Activated CD4-positive, alpha-beta T cell treated with anti-CD3 and anti-CD28 coated beads, Interleukin-2, amount 10 ng/mL, durations not matched to agents 24 days and 14 days (primary cell): ENCODE results near the gene GNAI3. TPM values are rescaled to one million over a fixed set of nuclear protein-coding genes. Genes with fewer than 3 reads are reported as not detected.

Source experiments
- DNase-seq: peaks from one replicate; pipeline ENCODE4 v3.0.0; 2022
- H3K27ac Mint-ChIP-seq: one replicate; pipeline ENCODE4 v1.8.0; 2022; ENCODE audit warnings: mild to moderate bottlenecking, mixed read lengths
- H3K27me3 Mint-ChIP-seq: one replicate; pipeline ENCODE4 v1.8.0; 2022; ENCODE audit warnings: mixed read lengths
- H3K36me3 Mint-ChIP-seq: one replicate; pipeline ENCODE4 v1.8.0; 2022; ENCODE audit warnings: low read depth, mild to moderate bottlenecking, mixed read lengths
- H3K4me1 Mint-ChIP-seq: one replicate; pipeline ENCODE4 v1.8.0; 2021; ENCODE audit warnings: mixed read lengths
- H3K4me3 Mint-ChIP-seq: one replicate; pipeline ENCODE4 v1.8.0; 2022; ENCODE audit warnings: mild to moderate bottlenecking, moderate library complexity, mixed read lengths
- H3K9me3 Mint-ChIP-seq: one replicate; pipeline ENCODE4 v1.8.0; 2021; ENCODE audit warnings: mixed read lengths
- intact Hi-C: fragments of 100-400 bp; cut with micrococcal nuclease; formaldehyde crosslinking; loops from one replicate; pipeline ENCODE4 v1.15.1; 2023
- total RNA-seq: library from RNA; stranded (reverse); gene quantifications from 2 replicates; pipeline ENCODE4 v1.2.3, GENCODE V29; 2022

GNAI3 gene
- total RNA-seq: 8.7 and 8.8 TPM in 2 replicates

DNA sequence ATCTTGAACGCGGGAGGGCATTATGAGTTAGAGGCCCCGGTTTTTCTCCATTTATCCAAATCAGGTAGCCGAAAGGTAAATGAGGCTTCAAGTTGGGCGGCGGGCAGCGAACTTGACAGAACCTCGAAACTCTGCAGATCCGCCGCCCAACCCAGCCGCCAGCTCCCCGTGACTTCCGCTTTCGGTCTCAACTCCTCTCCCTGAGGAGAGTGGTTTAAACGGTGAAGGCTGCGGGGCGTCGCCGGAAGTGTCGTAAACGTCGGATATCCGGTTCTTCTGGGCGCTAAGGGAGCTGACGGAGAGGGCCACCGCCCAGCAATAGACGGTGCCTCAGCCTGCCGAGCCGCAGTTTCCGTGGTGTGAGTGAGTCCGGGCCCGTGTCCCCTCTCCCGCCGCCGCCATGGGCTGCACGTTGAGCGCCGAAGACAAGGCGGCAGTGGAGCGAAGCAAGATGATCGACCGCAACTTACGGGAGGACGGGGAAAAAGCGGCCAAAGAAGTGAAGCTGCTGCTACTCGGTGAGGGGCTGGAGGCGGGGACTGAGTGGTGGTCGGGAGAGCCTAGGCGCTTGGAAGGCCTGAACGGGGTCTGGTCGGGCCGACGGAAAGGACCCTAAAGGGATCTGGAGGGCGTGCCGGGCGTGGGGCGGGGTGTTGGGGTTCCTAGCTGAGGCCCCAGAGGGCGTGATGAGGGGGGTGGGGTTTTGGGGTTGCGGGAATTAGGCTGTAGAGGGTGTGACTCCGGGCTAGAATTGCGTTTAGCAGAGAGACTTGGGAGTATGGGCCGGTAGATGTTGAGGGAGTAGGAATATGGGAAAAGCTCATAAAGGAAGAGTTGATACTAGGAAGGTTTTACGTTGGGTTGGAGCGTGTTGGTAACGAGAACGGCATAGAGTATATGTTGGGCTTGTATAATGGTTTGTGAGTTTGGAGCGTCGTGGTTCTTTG is at the start of gene GNAI3:
TSS of gene GNAI3 (plus strand) at position 295 of the 947 bp plus-strand sequence. CDS start at position 401, 106 bp downstream.
- Mint-ChIP-seq H3K9me3 (no peaks in the 10 kb centered on the region), H3K4me3 (peak within 1 kb of the TSS; percentile 95), H3K27me3 (no peaks in the 10 kb centered on the region), H3K27ac (peak within 1 kb of the TSS; percentile 96), H3K4me1 (peaks cover 46% of the 10 kb centered on the region), H3K36me3 (peaks cover 10% of the 10 kb centered on the region)
- peak; percentile 99 for DNase-seq
- intact Hi-C loops: loop anchor here (1.0 to 5.0 kb wide), 4 partner anchors 121 to 487 kb away; partner anchors contain the start of genes AHCYL1 and PSMA5

DNA sequence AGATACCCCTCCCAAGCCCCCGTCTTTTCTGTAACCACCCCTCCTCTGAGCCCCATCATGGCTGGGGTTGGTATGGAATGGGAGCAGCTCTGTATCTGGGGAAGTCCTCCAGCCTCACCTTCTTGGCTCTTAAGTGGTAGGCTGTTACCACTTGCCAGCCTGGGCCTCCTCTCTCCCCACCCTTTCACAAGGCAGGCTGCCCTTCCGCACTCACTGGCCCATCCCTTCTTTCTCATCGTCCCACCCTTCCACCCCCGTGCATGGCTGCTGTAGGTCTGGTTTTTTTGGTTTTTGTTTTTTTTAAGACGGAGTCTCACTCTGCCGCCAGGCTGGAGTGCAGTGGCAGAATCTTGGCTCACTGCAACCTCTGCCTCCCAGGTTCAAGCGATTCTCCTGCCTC is 49.3 kb upstream of the GNAI3 start:
- intact Hi-C loops: no loop called here
- no peak for DNase-seq
- Mint-ChIP-seq H3K27ac (no peak overlapping the region), H3K4me1 (peaks cover 72% of the 10 kb centered on the region), H3K27me3 (no peaks in the 10 kb centered on the region), H3K36me3 (peaks cover 35% of the 10 kb centered on the region), H3K4me3 (no peak overlapping the region), H3K9me3 (no peaks in the 10 kb centered on the region)

DNA sequence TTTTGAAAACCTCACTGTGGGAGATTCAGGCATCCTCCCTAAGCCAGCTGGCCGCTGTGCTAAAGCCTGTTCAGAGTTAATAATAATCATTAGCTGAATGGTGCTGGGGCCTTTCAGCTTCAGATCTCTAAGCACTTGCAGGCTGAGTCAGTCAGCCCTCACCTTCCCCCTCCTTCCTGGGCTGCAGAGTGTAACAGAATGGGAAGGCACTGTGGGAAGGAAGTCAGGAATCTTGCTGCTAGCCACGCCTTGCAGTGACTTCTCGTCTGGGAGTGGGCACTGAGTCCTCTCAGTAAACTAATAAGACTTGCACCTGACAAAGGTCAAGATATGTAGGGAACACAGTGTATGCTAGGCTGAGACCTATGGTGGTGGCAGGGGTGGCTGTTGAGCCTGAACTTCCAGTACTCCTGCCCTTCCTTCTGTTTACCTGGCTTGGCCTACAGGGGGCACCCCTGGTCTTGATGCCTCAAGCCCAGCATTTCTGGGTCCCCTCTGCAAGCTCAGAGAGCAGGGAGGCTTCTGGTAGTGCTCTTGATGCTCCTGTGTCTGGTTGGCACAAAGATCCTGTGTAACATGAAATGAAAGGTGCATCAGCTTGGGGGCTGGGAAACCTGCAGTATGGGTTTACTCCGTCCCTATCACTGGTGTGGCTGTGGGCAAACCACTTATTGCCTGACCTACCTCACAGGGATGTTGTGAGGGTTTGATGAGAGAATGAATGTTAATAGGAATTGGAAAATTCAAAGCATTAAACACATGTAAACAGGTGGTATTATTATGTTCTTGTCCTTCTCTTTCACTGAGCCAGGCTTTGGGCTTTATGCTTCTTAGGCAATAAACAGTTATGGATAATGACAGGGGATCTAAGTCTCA is 48.5 kb upstream of the GNAI3 start:
- intact Hi-C loops: loop anchor here (1.0 kb wide), 1 partner anchor 32 kb away; no protein-coding TSS in a partner anchor
- DNase-seq: peak; percentile 87
- Mint-ChIP-seq H3K4me1 (peaks cover 77% of the 10 kb centered on the region), H3K27ac (no peak overlapping the region), H3K36me3 (peaks cover 35% of the 10 kb centered on the region), H3K4me3 (no peak overlapping the region), H3K9me3 (no peaks in the 10 kb centered on the region), H3K27me3 (no peaks in the 10 kb centered on the region)

DNA sequence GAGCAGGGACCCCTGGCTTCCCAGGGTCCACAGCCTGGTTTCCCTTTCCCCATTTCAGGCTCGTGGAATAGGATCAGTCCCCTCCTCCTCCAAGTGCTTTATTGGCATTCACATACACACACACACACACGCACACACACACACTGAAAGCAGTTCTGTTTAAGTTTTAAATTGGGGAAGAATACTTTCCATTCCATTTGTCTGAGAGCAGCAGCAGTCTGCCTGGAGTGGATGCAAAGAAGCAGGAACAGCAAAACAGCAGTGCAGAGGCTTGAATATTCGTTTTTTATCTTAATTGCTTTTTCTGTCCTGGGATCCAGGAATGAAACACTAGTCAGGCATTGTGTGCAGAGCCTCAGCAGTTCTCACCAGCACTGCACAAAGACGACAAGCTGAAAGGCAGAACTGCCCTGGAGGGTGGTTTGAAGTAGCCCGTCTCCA is 47.5 kb upstream of the GNAI3 start:
- Mint-ChIP-seq H3K27me3 (no peaks in the 10 kb centered on the region), H3K27ac (peak overlapping the region; percentile 28), H3K4me3 (peak overlapping the region; percentile 70), H3K4me1 (peaks cover 76% of the 10 kb centered on the region), H3K36me3 (peaks cover 34% of the 10 kb centered on the region), H3K9me3 (no peaks in the 10 kb centered on the region)
- DNase-seq: no peak
- intact Hi-C loops: loop anchor here (1.0 kb wide), 1 partner anchor 31 kb away; no protein-coding TSS in a partner anchor

DNA sequence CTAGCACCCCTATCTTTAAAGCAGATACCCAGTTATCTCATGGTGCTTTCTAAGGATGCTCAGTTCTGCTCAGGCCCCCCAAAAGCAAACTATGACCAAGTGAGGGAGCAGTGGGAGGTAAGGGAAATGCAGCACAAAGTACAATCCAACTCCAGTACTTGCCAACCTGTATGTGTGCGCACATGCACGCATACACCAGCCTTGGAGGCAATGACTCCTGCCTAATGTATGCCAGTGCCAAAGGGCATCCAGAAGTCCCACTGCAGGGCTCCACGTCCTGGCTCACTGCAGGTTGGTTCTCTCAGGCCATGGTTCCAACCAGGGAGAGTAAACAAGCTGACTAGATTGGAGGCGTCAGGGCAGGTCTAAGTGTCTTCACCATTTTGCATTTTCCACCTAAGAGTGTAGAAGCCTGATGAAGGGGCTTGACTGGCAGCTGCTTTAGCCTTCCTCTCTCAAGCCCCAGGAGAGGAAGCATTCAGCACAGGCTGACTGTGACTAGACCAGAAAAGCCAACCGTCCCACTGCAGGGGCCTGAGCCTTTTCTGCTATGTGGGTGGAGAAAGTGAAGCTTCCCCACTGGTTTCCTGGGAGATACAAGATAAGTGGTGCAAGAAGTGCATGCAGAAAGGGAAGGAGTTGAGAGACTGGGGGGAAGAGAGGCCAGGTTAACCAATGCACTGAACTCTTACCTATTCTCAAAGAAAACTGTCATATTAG is 46.6 kb upstream of the GNAI3 start:
- no peaks in the 10 kb centered on the region for H3K27me3 Mint-ChIP-seq
- intact Hi-C loops: no loop called here
- peak overlapping the region; percentile 70 for H3K4me3 Mint-ChIP-seq
- H3K4me1 Mint-ChIP-seq: peaks cover 70% of the 10 kb centered on the region
- H3K36me3 Mint-ChIP-seq: peaks cover 26% of the 10 kb centered on the region
- DNase-seq: no peak
- H3K27ac Mint-ChIP-seq: peak overlapping the region; percentile 70
- H3K9me3 Mint-ChIP-seq: no peaks in the 10 kb centered on the region

DNA sequence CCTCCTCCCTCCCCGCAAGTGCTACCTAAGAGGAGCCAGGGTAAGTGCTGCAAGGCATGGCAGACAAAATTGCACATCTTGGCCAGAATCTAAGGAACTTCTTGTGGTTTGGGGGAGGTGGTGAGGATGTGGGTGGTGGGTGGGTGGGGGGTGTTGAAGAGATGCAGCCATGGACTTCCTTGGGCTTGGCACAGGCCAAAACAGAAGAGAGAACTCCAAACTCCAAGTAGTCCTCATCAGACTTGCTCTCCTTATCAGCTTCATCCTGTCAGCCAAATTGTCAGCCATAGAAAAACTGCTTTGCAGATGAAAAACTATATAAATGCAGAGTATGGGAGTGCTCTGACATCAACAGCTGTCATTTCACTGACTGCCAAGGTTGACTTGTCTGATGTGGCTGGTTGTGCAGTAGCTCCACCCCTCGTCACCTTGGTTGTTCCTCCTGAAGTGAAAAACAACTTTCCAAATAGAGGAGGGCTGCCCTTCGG is 46.0 kb upstream of the GNAI3 start:
- Mint-ChIP-seq H3K27ac (peak overlapping the region; percentile 70), H3K27me3 (peaks cover 4% of the 10 kb centered on the region), H3K4me3 (peak overlapping the region; percentile 70), H3K4me1 (peaks cover 68% of the 10 kb centered on the region), H3K9me3 (no peaks in the 10 kb centered on the region), H3K36me3 (peaks cover 26% of the 10 kb centered on the region)
- DNase-seq: peak; percentile 88
- intact Hi-C loops: no loop called here

DNA sequence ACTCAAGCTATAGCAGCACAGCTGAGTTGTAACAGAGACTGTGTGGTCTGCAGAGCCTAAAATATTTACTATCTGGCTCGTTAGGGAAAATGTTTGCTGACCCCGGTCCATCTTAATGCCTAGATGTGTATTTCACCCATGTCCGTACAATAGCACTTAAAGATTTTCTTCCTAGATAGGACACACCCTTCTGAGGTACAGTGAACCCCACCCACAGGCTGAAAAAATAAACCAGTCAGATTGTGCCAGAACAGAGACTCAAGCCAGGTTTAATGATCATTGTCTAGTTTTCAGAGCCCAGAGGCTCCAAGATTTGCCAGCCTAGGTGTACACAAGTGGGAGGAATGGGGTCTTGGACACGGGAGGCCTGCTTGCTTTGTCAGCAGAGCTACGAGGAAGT is 44.5 kb upstream of the GNAI3 start:
- peak overlapping the region; percentile 65 for H3K4me3 Mint-ChIP-seq
- peaks cover 60% of the 10 kb centered on the region for H3K4me1 Mint-ChIP-seq
- peaks cover 16% of the 10 kb centered on the region for H3K27me3 Mint-ChIP-seq
- no peak overlapping the region for H3K27ac Mint-ChIP-seq
- peaks cover 20% of the 10 kb centered on the region for H3K36me3 Mint-ChIP-seq
- no peaks in the 10 kb centered on the region for H3K9me3 Mint-ChIP-seq
- intact Hi-C loops: no loop called here
- no peak for DNase-seq

- intact Hi-C loops: no loop called here
- Mint-ChIP-seq H3K36me3 (peaks cover 13% of the 10 kb centered on the region), H3K4me3 (no peak overlapping the region), H3K4me1 (peaks cover 55% of the 10 kb centered on the region), H3K27me3 (peaks cover 21% of the 10 kb centered on the region), H3K27ac (no peak overlapping the region), H3K9me3 (no peaks in the 10 kb centered on the region)
- DNase-seq: no peak
Measured at GRCh38 chr1:109504974-109505373, 43.4 kb upstream of the GNAI3 start.

DNA sequence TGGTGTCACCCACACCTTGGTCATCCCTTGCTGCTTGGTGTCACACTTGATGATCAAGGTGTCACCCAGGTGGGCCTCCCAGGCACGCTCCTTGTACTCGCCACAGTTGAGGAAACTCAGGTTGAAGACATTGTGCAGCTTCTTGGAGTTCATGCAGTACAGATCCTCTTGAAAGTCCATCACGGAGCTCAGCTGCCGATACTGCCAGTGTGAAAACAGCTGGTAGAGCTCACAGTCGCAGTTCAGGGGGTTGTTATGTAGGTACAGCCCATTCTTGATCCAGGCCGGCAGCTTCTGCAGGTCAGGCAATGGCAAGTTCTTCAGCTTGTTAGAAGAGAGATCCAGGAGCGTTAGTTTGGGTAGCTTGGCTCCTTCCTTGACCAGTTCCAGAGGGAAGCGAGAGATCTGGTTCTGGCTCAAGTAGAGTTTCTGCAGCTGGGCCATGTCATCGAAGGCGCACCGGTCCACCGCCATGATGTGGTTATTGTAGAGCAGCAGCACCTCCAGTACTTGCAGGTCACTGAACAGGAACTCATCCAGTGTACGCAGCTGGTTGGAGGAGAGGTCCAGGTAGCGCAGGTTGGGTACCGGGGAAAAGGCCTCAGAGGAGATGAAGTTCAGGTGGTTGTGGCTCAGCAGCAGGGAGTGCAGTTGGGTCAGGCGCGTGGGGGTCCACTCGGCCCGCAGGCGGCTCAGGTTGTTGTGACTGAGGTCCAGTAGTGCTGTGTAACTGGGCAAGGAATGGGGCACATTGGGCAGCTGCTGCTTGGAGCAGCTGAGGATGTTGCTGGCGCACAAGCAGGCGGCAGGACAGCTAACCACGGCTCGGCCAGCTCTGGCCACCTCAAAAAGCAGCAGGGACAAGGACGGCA is 40.2 kb upstream of the GNAI3 start:
- H3K9me3 Mint-ChIP-seq: no peaks in the 10 kb centered on the region
- H3K27me3 Mint-ChIP-seq: peaks cover 40% of the 10 kb centered on the region
- intact Hi-C loops: no loop called here
- H3K4me3 Mint-ChIP-seq: peak overlapping the region; percentile 86
- peaks cover 28% of the 10 kb centered on the region for H3K4me1 Mint-ChIP-seq
- DNase-seq: no peak
- peaks cover 3% of the 10 kb centered on the region for H3K36me3 Mint-ChIP-seq
- peak overlapping the region; percentile 62 for H3K27ac Mint-ChIP-seq

- DNase-seq: no peak
- intact Hi-C loops: no loop called here
Measured at GRCh38 chr1:109508873-109509175, 39.6 kb upstream of the GNAI3 start.

DNA sequence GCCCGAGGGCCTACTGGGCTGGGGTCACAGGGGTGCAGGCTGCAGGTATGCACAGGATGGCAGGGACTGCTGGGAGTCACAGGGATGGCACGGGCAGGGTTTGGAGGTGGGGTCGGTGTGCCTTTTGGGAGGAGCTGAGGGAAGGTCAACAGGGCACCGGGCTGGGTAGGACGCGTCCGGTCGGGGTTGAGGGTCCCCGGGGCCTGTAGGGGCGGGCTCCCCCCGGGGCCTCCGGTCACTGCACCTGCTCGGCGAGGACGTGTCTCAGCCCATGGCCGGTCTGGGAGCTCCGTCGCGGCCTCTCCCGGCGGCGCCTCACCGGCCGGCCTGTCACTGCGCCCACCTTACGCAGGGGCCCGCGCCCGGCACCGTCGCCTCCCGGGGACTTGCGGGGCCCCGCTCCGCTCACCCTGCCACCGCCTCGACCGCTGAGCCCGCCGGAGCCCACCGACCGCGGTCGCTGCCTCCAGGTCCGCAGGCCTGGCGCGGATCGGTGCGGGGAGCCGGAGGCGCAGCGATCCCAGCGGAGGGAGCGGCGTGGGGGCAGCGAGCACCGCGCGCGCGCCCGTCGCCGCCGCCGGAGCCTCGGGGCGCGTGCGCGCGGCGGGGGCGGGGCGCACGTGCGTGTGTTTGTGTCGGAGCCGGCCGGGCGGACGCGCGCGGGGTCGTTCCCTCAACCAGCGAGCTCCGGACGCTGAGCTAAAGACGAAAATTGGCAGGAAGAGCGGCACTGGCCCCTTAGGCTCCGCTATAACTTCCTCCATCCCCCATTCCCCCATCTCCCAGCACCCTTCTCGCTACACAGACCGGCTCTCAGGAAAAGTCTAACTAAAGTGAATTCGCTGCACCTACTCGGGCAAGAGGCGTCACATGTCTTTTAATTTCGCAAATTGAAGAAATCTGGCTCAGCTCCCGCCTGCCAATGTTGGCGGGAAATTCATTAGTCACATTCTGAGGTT is 39.0 kb upstream of the GNAI3 start, which contains the start of gene AMIGO1:
TSS of gene AMIGO1 (minus strand) at position 552 of the 959 bp plus-strand sequence. CDS start 815 bp downstream, outside the sequence.
- Mint-ChIP-seq H3K4me3 (peak within 1 kb of the TSS; percentile 90), H3K4me1 (peaks cover 23% of the 10 kb centered on the region), H3K36me3 (no peaks in the 10 kb centered on the region), H3K9me3 (no peaks in the 10 kb centered on the region), H3K27me3 (peaks cover 42% of the 10 kb centered on the region), H3K27ac (peak within 1 kb of the TSS; percentile 66)
- intact Hi-C loops: no loop called here
- peak; percentile 89 for DNase-seq

More at GRCh38 chr1:109508873-109509175, 39.6 kb upstream of the GNAI3 start:
- Mint-ChIP-seq H3K36me3 (peaks cover 3% of the 10 kb centered on the region), H3K4me1 (peaks cover 28% of the 10 kb centered on the region), H3K9me3 (no peaks in the 10 kb centered on the region), H3K27me3 (peaks cover 42% of the 10 kb centered on the region), H3K4me3 (peak overlapping the region; percentile 86), H3K27ac (peak overlapping the region; percentile 62)
